ENCODE data around the gene NFATC3.

The NFATC3 gene

GRCh38 chr16:68190736-68191510, 105.8 kb downstream of the NFATC3 start:
- DNase-seq: no peak

GRCh38 chr16:68194251-68194650, 109.1 kb downstream of the NFATC3 start:
- peak in 1 of 2 experiments; percentile 50 for DNase-seq

- no peak for DNase-seq
These were observed 112.1 kb downstream of the NFATC3 start for GRCh38 chr16:68197250-68197649.

GRCh38 chr16:68200088-68200783, 115.1 kb downstream of the NFATC3 start:
- no peak for DNase-seq

GRCh38 chr16:68202091-68202519, 116.9 kb downstream of the NFATC3 start:
- peak in 1 of 2 experiments; percentile 43 for DNase-seq

GRCh38 chr16:68206245-68206644, 121.1 kb downstream of the NFATC3 start:
- DNase-seq: no peak

GRCh38 chr16:68214726-68215125, 129.6 kb downstream of the NFATC3 start:
- no peak for DNase-seq

- no peak for DNase-seq
These were observed 130.1 kb downstream of the NFATC3 start for GRCh38 chr16:68215302-68215701.

- no peak for DNase-seq
These were observed 131.1 kb downstream of the NFATC3 start for GRCh38 chr16:68216240-68216639.

- DNase-seq: no peak
These were observed 132.3 kb downstream of the NFATC3 start for GRCh38 chr16:68217506-68217905.

- no peak for DNase-seq
These were observed 134.7 kb downstream of the NFATC3 start for GRCh38 chr16:68219725-68220351.

GRCh38 chr16:68223072-68223471, 137.9 kb downstream of the NFATC3 start:
- no peak for DNase-seq

GRCh38 chr16:68226116-68226515, 140.9 kb downstream of the NFATC3 start:
- no peak for DNase-seq

- no peak for DNase-seq
These were observed 142.1 kb downstream of the NFATC3 start for GRCh38 chr16:68227183-68227793.

GRCh38 chr16:68227850-68228553, 142.8 kb downstream of the NFATC3 start:
- DNase-seq: no peak

- peak; percentile 5 to 29 for DNase-seq
These were observed 143.5 kb downstream of the NFATC3 start for GRCh38 chr16:68228652-68229051.

GRCh38 chr16:68229431-68230175, 144.4 kb downstream of the NFATC3 start:
- DNase-seq: peak in 1 of 2 experiments; percentile 57

GRCh38 chr16:68230176-68230571, 145.0 kb downstream of the NFATC3 start:
- no peak for DNase-seq

- no peak for DNase-seq
These were observed 145.8 kb downstream of the NFATC3 start for GRCh38 chr16:68230956-68231355.

GRCh38 chr16:68231384-68232136, 146.4 kb downstream of the NFATC3 start:
- DNase-seq: no peak

GRCh38 chr16:68232335-68232734, 147.2 kb downstream of the NFATC3 start:
- DNase-seq: no peak

Data from NCI-H526 (cell line).